HG03135 (cell line): ENCODE measurements around the gene KIRREL3.

Source experiments
- ATAC-seq: cut with Tn5 transposase; IDR thresholded peaks from one replicate; pipeline ENCODE4 v1.9.1; 2021; ENCODE audit warnings: mild to moderate bottlenecking, moderate library complexity; ENCODE audit not compliant: unreplicated experiment

The KIRREL3 gene

GRCh38 chr11:126720539-126721235 lies 279.9 kb downstream of the KIRREL3 start:
- no peak for ATAC-seq

GRCh38 chr11:126719740-126720139 lies 280.8 kb downstream of the KIRREL3 start:
- no peak for ATAC-seq

GRCh38 chr11:126718276-126718675 lies 282.3 kb downstream of the KIRREL3 start:
- no peak for ATAC-seq

- ATAC-seq = no peak
Observed at GRCh38 chr11:126716456-126717083, 284.0 kb downstream of the KIRREL3 start.

- ATAC-seq = no peak
Observed at GRCh38 chr11:126713806-126714205, 286.8 kb downstream of the KIRREL3 start.

GRCh38 chr11:126711977-126712625 lies 288.5 kb downstream of the KIRREL3 start:
- no peak for ATAC-seq

GRCh38 chr11:126710804-126711399 lies 289.7 kb downstream of the KIRREL3 start:
- no peak for ATAC-seq

GRCh38 chr11:126707498-126707897 lies 293.1 kb downstream of the KIRREL3 start:
- no peak for ATAC-seq

- no peak for ATAC-seq
Observed at GRCh38 chr11:126704096-126704495, 296.5 kb downstream of the KIRREL3 start.

- ATAC-seq = no peak
Observed at GRCh38 chr11:126703662-126704061, 296.9 kb downstream of the KIRREL3 start.

GRCh38 chr11:126702987-126703386 lies 297.6 kb downstream of the KIRREL3 start:
- no peak for ATAC-seq

GRCh38 chr11:126702165-126702720 lies 298.3 kb downstream of the KIRREL3 start:
- ATAC-seq = no peak

- no peak for ATAC-seq
Observed at GRCh38 chr11:126701520-126701897, 299.1 kb downstream of the KIRREL3 start.

GRCh38 chr11:126700768-126701519 lies 299.6 kb downstream of the KIRREL3 start:
- ATAC-seq = no peak

- no peak for ATAC-seq
Observed at GRCh38 chr11:126698576-126698975, 302.0 kb downstream of the KIRREL3 start.

- ATAC-seq = no peak
Observed at GRCh38 chr11:126697936-126698335, 302.6 kb downstream of the KIRREL3 start.

- ATAC-seq = no peak
Observed at GRCh38 chr11:126696982-126697381, 303.6 kb downstream of the KIRREL3 start.

GRCh38 chr11:126695293-126695692 lies 305.3 kb downstream of the KIRREL3 start:
- ATAC-seq = no peak

- ATAC-seq = no peak
Observed at GRCh38 chr11:126694065-126694625, 306.4 kb downstream of the KIRREL3 start.

GRCh38 chr11:126687477-126687876 lies 313.1 kb downstream of the KIRREL3 start:
- no peak for ATAC-seq
